ENCODE measurements around the gene RPA4.

The RPA4 gene

DNA sequence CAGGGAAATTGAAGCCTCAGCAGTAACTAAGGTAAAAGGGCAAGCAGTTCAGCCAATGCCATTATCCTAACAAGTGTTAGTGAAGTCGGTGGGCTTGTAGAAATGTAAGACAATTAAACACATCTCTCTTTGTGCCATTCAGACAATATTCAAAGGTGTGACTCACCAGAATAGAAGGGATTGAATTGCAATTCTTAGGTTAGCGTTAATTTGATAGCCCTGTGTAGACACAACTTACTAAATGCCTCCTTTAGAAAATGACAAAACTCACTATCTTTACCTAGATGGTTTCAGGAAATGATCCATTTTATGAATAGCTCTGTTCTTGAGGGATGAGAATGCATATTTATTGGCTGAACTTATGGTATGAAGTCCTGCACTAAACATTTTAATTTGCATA lies 35.2 kb downstream of the RPA4 start:
- no peaks in the 10 kb centered on the region for H3K9me3 ChIP-seq
- no peak overlapping the region for H3K4me3 ChIP-seq (ENCODE audit: low read depth in 1 of 2, low read length in 1 of 2)
- no peaks in the 10 kb centered on the region for H3K27me3 ChIP-seq
- H3K27ac ChIP-seq, result no peak overlapping the region
- TF ChIP-seq, protein P1, sequence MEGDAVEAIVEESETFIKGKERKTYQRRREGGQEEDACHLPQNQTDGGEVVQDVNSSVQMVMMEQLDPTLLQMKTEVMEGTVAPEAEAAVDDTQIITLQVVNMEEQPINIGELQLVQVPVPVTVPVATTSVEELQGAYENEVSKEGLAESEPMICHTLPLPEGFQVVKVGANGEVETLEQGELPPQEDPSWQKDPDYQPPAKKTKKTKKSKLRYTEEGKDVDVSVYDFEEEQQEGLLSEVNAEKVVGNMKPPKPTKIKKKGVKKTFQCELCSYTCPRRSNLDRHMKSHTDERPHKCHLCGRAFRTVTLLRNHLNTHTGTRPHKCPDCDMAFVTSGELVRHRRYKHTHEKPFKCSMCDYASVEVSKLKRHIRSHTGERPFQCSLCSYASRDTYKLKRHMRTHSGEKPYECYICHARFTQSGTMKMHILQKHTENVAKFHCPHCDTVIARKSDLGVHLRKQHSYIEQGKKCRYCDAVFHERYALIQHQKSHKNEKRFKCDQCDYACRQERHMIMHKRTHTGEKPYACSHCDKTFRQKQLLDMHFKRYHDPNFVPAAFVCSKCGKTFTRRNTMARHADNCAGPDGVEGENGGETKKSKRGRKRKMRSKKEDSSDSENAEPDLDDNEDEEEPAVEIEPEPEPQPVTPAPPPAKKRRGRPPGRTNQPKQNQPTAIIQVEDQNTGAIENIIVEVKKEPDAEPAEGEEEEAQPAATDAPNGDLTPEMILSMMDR (IDR thresholded peaks at IDR 0.05), result no peak
- H3K4me1 ChIP-seq (ENCODE audit: control insufficient read depth in 1 of 2, insufficient read depth in 1 of 2, low read depth in 1 of 2, low read length in 1 of 2), result no peaks in the 10 kb centered on the region
- no peaks in the 10 kb centered on the region for H3K36me3 ChIP-seq

GRCh38 chrX:96919672-96920071 lies 36.0 kb downstream of the RPA4 start:
- Histone ChIP-seq H3K27ac (no peak overlapping the region), H3K4me3 (ENCODE audit: low read depth in 1 of 2, low read length in 1 of 2) (no peak overlapping the region), H3K27me3 (no peaks in the 10 kb centered on the region), H3K9me3 (no peaks in the 10 kb centered on the region), H3K36me3 (no peaks in the 10 kb centered on the region), H3K4me1 (ENCODE audit: control insufficient read depth in 1 of 2, insufficient read depth in 1 of 2, low read depth in 1 of 2, low read length in 1 of 2) (peaks cover 5 to 6% of the 10 kb centered on the region in 2 experiments)
- TF ChIP-seq, protein P1 (IDR thresholded peaks at IDR 0.05), result no peak

DNA sequence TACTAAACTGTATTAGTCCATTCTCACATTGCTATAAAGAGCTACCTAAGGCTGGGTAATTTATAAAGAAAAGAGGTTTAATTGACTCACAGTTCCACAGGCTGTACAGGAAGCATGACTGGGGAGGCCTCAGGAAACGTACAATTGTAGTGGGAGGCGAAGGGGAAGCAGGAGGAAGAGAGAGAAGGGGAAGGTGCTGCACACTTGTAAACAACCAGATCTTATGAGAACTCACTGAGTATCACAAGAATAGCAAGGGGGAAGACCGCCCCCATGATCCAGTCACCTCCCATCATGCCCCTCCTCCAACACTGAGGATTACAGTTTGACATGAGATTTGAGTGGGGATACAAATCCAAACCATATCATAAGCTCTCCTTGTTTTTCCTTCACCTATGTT lies 40.9 kb downstream of the RPA4 start:
- H3K9me3 ChIP-seq, result no peaks in the 10 kb centered on the region
- peak overlapping the region; percentile 10 for H3K27ac ChIP-seq
- TF ChIP-seq, protein P1 (IDR thresholded peaks at IDR 0.05), result no peak
- no peaks in the 10 kb centered on the region for H3K36me3 ChIP-seq
- no peak overlapping the region for H3K4me3 ChIP-seq (ENCODE audit: low read depth in 1 of 2, low read length in 1 of 2)
- no peaks in the 10 kb centered on the region for H3K27me3 ChIP-seq
- peaks cover 6 to 7% of the 10 kb centered on the region in 2 experiments for H3K4me1 ChIP-seq (ENCODE audit: control insufficient read depth in 1 of 2, insufficient read depth in 1 of 2, low read depth in 1 of 2, low read length in 1 of 2)

DNA sequence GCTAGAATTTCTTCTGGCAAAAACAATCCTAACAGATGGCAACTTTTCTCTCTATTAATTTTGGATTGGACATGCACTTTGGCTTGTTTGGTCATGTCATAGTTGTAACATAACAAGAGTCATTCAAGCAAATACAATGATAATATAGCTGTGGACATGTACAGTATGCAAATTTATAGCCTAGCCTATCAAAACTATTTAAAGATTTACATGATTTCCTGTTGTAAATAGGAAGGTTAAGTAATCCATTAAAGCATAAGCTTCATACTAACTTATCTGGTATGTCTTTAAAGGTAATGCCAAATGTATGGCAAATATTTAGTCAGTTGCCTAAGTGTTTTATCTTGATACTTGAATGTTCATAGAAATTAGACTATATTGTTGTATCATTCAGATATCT lies 45.3 kb downstream of the RPA4 start:
- peaks cover 6 to 7% of the 10 kb centered on the region in 2 experiments for H3K4me1 ChIP-seq (ENCODE audit: control insufficient read depth in 1 of 2, insufficient read depth in 1 of 2, low read depth in 1 of 2, low read length in 1 of 2)
- H3K4me3 ChIP-seq (ENCODE audit: low read depth in 1 of 2, low read length in 1 of 2), result no peak overlapping the region
- no peaks in the 10 kb centered on the region for H3K27me3 ChIP-seq
- H3K27ac ChIP-seq, result no peak overlapping the region
- TF ChIP-seq, protein P1 (IDR thresholded peaks at IDR 0.05), result no peak
- H3K36me3 ChIP-seq, result no peaks in the 10 kb centered on the region
- no peaks in the 10 kb centered on the region for H3K9me3 ChIP-seq
